Neural progenitor cell (in vitro differentiated cells): ENCODE measurements around the gene CPXM1. TPM values are rescaled to one million over a fixed set of nuclear protein-coding genes. Genes with fewer than 3 reads are reported as not detected.

ENCODE experiments used
- DNase-seq: peaks from one replicate; pipeline ENCODE4 v3.0.0-alpha.2; 2016; ENCODE audit warnings: low spot score
- H2AFZ ChIP-seq: fragments of 200-600 bp; sonication (generic); replicated peaks from 2 replicates; pipeline ENCODE4 v1.6.1; 2016; ENCODE audit warnings: antibody characterized with exemption
- H3F3A ChIP-seq: fragments of 200-600 bp; sonication (generic); 2 replicates; pipeline ENCODE4 v1.6.1; 2016; ENCODE audit warnings: antibody characterized with exemption, low read depth
- H3K27ac ChIP-seq: fragments of 200-600 bp; sonication (generic); 2 replicates; pipeline ENCODE4 v1.5.1; 2016; ENCODE audit warnings: mild to moderate bottlenecking
- H3K27me3 ChIP-seq: fragments of 200-600 bp; sonication (generic); 2 replicates; pipeline ENCODE4 v1.6.1; 2016; ENCODE audit warnings: mild to moderate bottlenecking, moderate library complexity
- H3K36me3 ChIP-seq: fragments of 200-600 bp; sonication (generic); 2 replicates; pipeline ENCODE4 v1.5.1; 2016
- H3K4me1 ChIP-seq: fragments of 200-600 bp; sonication (generic); 2 replicates; pipeline ENCODE4 v1.6.1; 2016; ENCODE audit warnings: mixed run types
- H3K4me2 ChIP-seq: fragments of 200-600 bp; sonication (generic); 2 replicates; pipeline ENCODE4 v1.6.1; 2016
- H3K4me3 ChIP-seq: fragments of 200-600 bp; sonication (generic); 2 replicates; pipeline ENCODE4 v1.5.1; 2016
- H3K79me2 ChIP-seq: fragments of 200-600 bp; sonication (generic); 2 replicates; pipeline ENCODE4 v1.6.1; 2016; ENCODE audit warnings: low read depth
- H3K9ac ChIP-seq: fragments of 200-600 bp; sonication (generic); 2 replicates; pipeline ENCODE4 v1.6.1; 2016
- H3K9me3 ChIP-seq: fragments of 200-600 bp; sonication (generic); 2 replicates; pipeline ENCODE4 v1.5.1; 2016; ENCODE audit warnings: low read depth
- H4K20me1 ChIP-seq: fragments of 200-600 bp; sonication (generic); 2 replicates; pipeline ENCODE4 v1.6.1; 2016; ENCODE audit warnings: low read depth
- H3K27ac Mint-ChIP-seq: 3 replicates; pipeline ENCODE4 v1.8.0; 2021; ENCODE audit warnings: mixed read lengths
- H3K27me3 Mint-ChIP-seq: 2 replicates; pipeline ENCODE4 v1.8.0; 2022; ENCODE audit warnings: low read depth, mild to moderate bottlenecking, inconsistent platforms, moderate library complexity, mixed read lengths; ENCODE audit not compliant: insufficient read depth
- H3K36me3 Mint-ChIP-seq: 3 replicates; pipeline ENCODE4 v1.8.0; 2021; ENCODE audit warnings: mixed read lengths
- H3K4me1 Mint-ChIP-seq: 3 replicates; pipeline ENCODE4 v1.8.0; 2021; ENCODE audit warnings: mixed read lengths
- H3K4me3 Mint-ChIP-seq: 3 replicates; pipeline ENCODE4 v1.8.0; 2021; ENCODE audit warnings: mild to moderate bottlenecking, moderate library complexity, mixed read lengths
- H3K9me3 Mint-ChIP-seq: 3 replicates; pipeline ENCODE4 v1.8.0; 2020; ENCODE audit warnings: mixed read lengths
- CTCF ChIP-seq: fragments of 200-600 bp; sonication (generic); IDR thresholded peaks from 2 replicates; pipeline ENCODE4 v1.5.1; 2017; ENCODE audit warnings: antibody characterized with exemption, mild to moderate bottlenecking
- EZH2 ChIP-seq: fragments of 200-600 bp; sonication (generic); IDR thresholded peaks from 2 replicates; pipeline ENCODE4 v1.6.1; 2017; ENCODE audit warnings: antibody characterized with exemption, mild to moderate bottlenecking, moderate library complexity
- EZH2phosphoT487 ChIP-seq: fragments of 200-600 bp; sonication (generic); IDR thresholded peaks from 2 replicates; pipeline ENCODE4 v1.6.1; 2017; ENCODE audit warnings: antibody characterized with exemption
- total RNA-seq: library from RNA; depleted of rRNA; stranded (reverse); fragments of >200 nt; gene quantifications from 2 replicates; pipeline ENCODE4 v1.2.3, GENCODE V29; 2015; ENCODE audit warnings: low replicate concordance

The CPXM1 gene
- total RNA-seq, 1 donor from 2014 or later = 76.3 TPM

GRCh38 chr20:2757969-2758368 lies 42.5 kb downstream of the CPXM1 start:
- Histone ChIP-seq H3K9me3 (no peaks in the 10 kb centered on the region), H3K9ac (no peak overlapping the region), H3K27me3 (peaks cover 24% of the 10 kb centered on the region), H3K79me2 (no peaks in the 10 kb centered on the region), H3K4me2 (no peak overlapping the region), H3K4me3 (no peak overlapping the region), H4K20me1 (no peaks in the 10 kb centered on the region), H3K4me1 (peaks cover 16% of the 10 kb centered on the region), H3F3A (no peaks in the 10 kb centered on the region), H3K36me3 (no peaks in the 10 kb centered on the region), H2AFZ (no peak overlapping the region), H3K27ac (no peak overlapping the region)
- H3K4me3 Mint-ChIP-seq = no peak overlapping the region
- TF ChIP-seq EZH2 = no peak
- no peak for TF ChIP-seq CTCF
- no peak for TF ChIP-seq EZH2phosphoT487
- peaks cover 15% of the 10 kb centered on the region for H3K4me1 Mint-ChIP-seq
- H3K9me3 Mint-ChIP-seq = no peaks in the 10 kb centered on the region
- no peaks in the 10 kb centered on the region for H3K36me3 Mint-ChIP-seq
- no peak for DNase-seq
- no peak overlapping the region for H3K27ac Mint-ChIP-seq
- peaks cover 22% of the 10 kb centered on the region for H3K27me3 Mint-ChIP-seq

- Histone ChIP-seq H3K9ac (no peak overlapping the region), H3K79me2 (no peaks in the 10 kb centered on the region), H3K4me2 (no peak overlapping the region), H2AFZ (no peak overlapping the region), H3K4me3 (no peak overlapping the region), H3K9me3 (no peaks in the 10 kb centered on the region), H3K27me3 (peaks cover 33% of the 10 kb centered on the region), H3K4me1 (peaks cover 10% of the 10 kb centered on the region), H3F3A (no peaks in the 10 kb centered on the region), H4K20me1 (no peaks in the 10 kb centered on the region), H3K27ac (no peak overlapping the region), H3K36me3 (no peaks in the 10 kb centered on the region)
- Mint-ChIP-seq H3K36me3 (no peaks in the 10 kb centered on the region), H3K4me1 (peaks cover 13% of the 10 kb centered on the region), H3K27me3 (peaks cover 26% of the 10 kb centered on the region), H3K9me3 (no peaks in the 10 kb centered on the region), H3K27ac (no peak overlapping the region), H3K4me3 (no peak overlapping the region)
- DNase-seq = no peak
- TF ChIP-seq EZH2 (no peak), CTCF (no peak), EZH2phosphoT487 (no peak)
Observed at GRCh38 chr20:2757001-2757400, 43.4 kb downstream of the CPXM1 start.

GRCh38 chr20:2756056-2756611 lies 44.3 kb downstream of the CPXM1 start:
- Histone ChIP-seq H3K27me3 (peaks cover 42% of the 10 kb centered on the region), H3F3A (peaks cover 7% of the 10 kb centered on the region), H2AFZ (no peak overlapping the region), H3K79me2 (no peaks in the 10 kb centered on the region), H3K4me1 (peaks cover 17% of the 10 kb centered on the region), H3K27ac (no peak overlapping the region), H3K9me3 (no peaks in the 10 kb centered on the region), H4K20me1 (peaks cover 9% of the 10 kb centered on the region), H3K36me3 (no peaks in the 10 kb centered on the region), H3K4me3 (no peak overlapping the region), H3K9ac (no peak overlapping the region), H3K4me2 (no peak overlapping the region)
- H3K4me3 Mint-ChIP-seq = no peak overlapping the region
- no peaks in the 10 kb centered on the region for H3K36me3 Mint-ChIP-seq
- H3K4me1 Mint-ChIP-seq = peaks cover 14% of the 10 kb centered on the region
- no peak overlapping the region for H3K27ac Mint-ChIP-seq
- H3K9me3 Mint-ChIP-seq = no peaks in the 10 kb centered on the region
- H3K27me3 Mint-ChIP-seq = peaks cover 27% of the 10 kb centered on the region
- TF ChIP-seq EZH2phosphoT487 (no peak), CTCF (peak; percentile 88)
- peak; percentile 91 for DNase-seq
